Memory B cell (primary cell): Measurements from ENCODE around the gene WDR93.
A peak's percentile ranks its signal among the peaks of the same experiment; 100 is the strongest.
"Not testable (repeated sequence)": the region's sequence is repeated elsewhere in the genome, so short reads cannot be mapped to it uniquely, and the experiment has no call there.

Source experiments
- ATAC-seq: fragments of 150-1000 bp; cut with Tn5 transposase; 2 replicates; pipeline ENCODE4 v1.10.0; 2021; ENCODE audit warnings: low read depth, mild to moderate bottlenecking, moderate library complexity
- DNase-seq, 2 donors: peaks; one replicate each; pipeline ENCODE4 v3.0.0; 2022; ENCODE audit warnings: low spot score in 2 of 2
- H3K27ac Mint-ChIP-seq: one replicate; pipeline ENCODE4 v1.8.0; 2022; ENCODE audit warnings: mild to moderate bottlenecking, moderate library complexity, mixed read lengths
- H3K27me3 Mint-ChIP-seq: one replicate; pipeline ENCODE4 v1.8.0; 2022; ENCODE audit warnings: mixed read lengths
- H3K36me3 Mint-ChIP-seq: one replicate; pipeline ENCODE4 v1.8.0; 2022; ENCODE audit warnings: mild to moderate bottlenecking, mixed read lengths
- H3K4me1 Mint-ChIP-seq: one replicate; pipeline ENCODE4 v1.8.0; 2022; ENCODE audit warnings: mixed read lengths
- H3K4me3 Mint-ChIP-seq: one replicate; pipeline ENCODE4 v1.8.0; 2022; ENCODE audit warnings: mild to moderate bottlenecking, moderate library complexity, mixed read lengths
- H3K9me3 Mint-ChIP-seq: one replicate; pipeline ENCODE4 v1.8.0; 2022; ENCODE audit warnings: mixed read lengths

The WDR93 gene

GRCh38 chr15:89689930-89690275 lies 708 bp upstream of the WDR93 start:
- Mint-ChIP-seq H3K27ac (peak overlapping the region; percentile 69), H3K4me3 (peak overlapping the region; percentile 92)
- H3K36me3 Mint-ChIP-seq, H3K27me3 Mint-ChIP-seq, H3K4me1 Mint-ChIP-seq, H3K9me3 Mint-ChIP-seq, ATAC-seq, DNase-seq: not testable (repeated sequence)

GRCh38 chr15:89693091-89693490 lies 2.5 kb downstream of the WDR93 start:
- Mint-ChIP-seq H3K27me3 (no peaks in the 10 kb centered on the region), H3K4me3 (no peak overlapping the region), H3K4me1 (peaks cover 6% of the 10 kb centered on the region), H3K36me3 (no peaks in the 10 kb centered on the region), H3K9me3 (no peaks in the 10 kb centered on the region), H3K27ac (no peak overlapping the region)
- ATAC-seq (no peak), DNase-seq (no peak)

- Mint-ChIP-seq H3K36me3 (no peaks in the 10 kb centered on the region), H3K27ac (no peak overlapping the region), H3K27me3 (no peaks in the 10 kb centered on the region), H3K4me3 (no peak overlapping the region), H3K9me3 (no peaks in the 10 kb centered on the region), H3K4me1 (peaks cover 6% of the 10 kb centered on the region)
- ATAC-seq (no peak), DNase-seq (no peak)
Observed at GRCh38 chr15:89693696-89694095, 3.1 kb downstream of the WDR93 start.

GRCh38 chr15:89695198-89695597 lies 4.6 kb downstream of the WDR93 start:
- H3K36me3 Mint-ChIP-seq = no peaks in the 10 kb centered on the region
- peaks cover 2% of the 10 kb centered on the region for H3K9me3 Mint-ChIP-seq
- DNase-seq (no peak), ATAC-seq (no peak)
- peaks cover 4% of the 10 kb centered on the region for H3K27me3 Mint-ChIP-seq
- H3K4me1 Mint-ChIP-seq = peaks cover 4% of the 10 kb centered on the region
- H3K4me3 Mint-ChIP-seq = no peak overlapping the region
- H3K27ac Mint-ChIP-seq = no peak overlapping the region

GRCh38 chr15:89704411-89704810 lies 13.8 kb downstream of the WDR93 start:
- Mint-ChIP-seq H3K4me3 (no peak overlapping the region), H3K4me1 (no peaks in the 10 kb centered on the region), H3K36me3 (peaks cover 4% of the 10 kb centered on the region), H3K27me3 (peaks cover 31% of the 10 kb centered on the region), H3K9me3 (peaks cover 2% of the 10 kb centered on the region), H3K27ac (no peak overlapping the region)
- DNase-seq = no peak
- ATAC-seq = no peak

GRCh38 chr15:89707577-89707976 lies 17.0 kb downstream of the WDR93 start:
- H3K27me3 Mint-ChIP-seq = peaks cover 22% of the 10 kb centered on the region
- DNase-seq (no peak), ATAC-seq (no peak)
- H3K4me3 Mint-ChIP-seq = no peak overlapping the region
- H3K27ac Mint-ChIP-seq = no peak overlapping the region
- peaks cover 4% of the 10 kb centered on the region for H3K36me3 Mint-ChIP-seq
- no peaks in the 10 kb centered on the region for H3K9me3 Mint-ChIP-seq
- H3K4me1 Mint-ChIP-seq = no peaks in the 10 kb centered on the region

- H3K4me3 Mint-ChIP-seq = no peak overlapping the region
- H3K27me3 Mint-ChIP-seq = no peaks in the 10 kb centered on the region
- no peaks in the 10 kb centered on the region for H3K36me3 Mint-ChIP-seq
- DNase-seq (no peak), ATAC-seq (no peak)
- H3K9me3 Mint-ChIP-seq = no peaks in the 10 kb centered on the region
- no peak overlapping the region for H3K27ac Mint-ChIP-seq
- no peaks in the 10 kb centered on the region for H3K4me1 Mint-ChIP-seq
Observed at GRCh38 chr15:89714775-89715174, 24.2 kb downstream of the WDR93 start.

GRCh38 chr15:89723031-89723430 lies 32.4 kb downstream of the WDR93 start:
- no peak overlapping the region for H3K27ac Mint-ChIP-seq
- H3K27me3 Mint-ChIP-seq = peaks cover 11% of the 10 kb centered on the region
- H3K4me1 Mint-ChIP-seq = no peaks in the 10 kb centered on the region
- H3K36me3 Mint-ChIP-seq = no peaks in the 10 kb centered on the region
- peaks cover 5% of the 10 kb centered on the region for H3K9me3 Mint-ChIP-seq
- H3K4me3 Mint-ChIP-seq = no peak overlapping the region
- DNase-seq (no peak), ATAC-seq (no peak)

- no peaks in the 10 kb centered on the region for H3K36me3 Mint-ChIP-seq
- peaks cover 5% of the 10 kb centered on the region for H3K9me3 Mint-ChIP-seq
- ATAC-seq (no peak), DNase-seq (no peak)
- no peak overlapping the region for H3K27ac Mint-ChIP-seq
- peaks cover 12% of the 10 kb centered on the region for H3K27me3 Mint-ChIP-seq
- no peak overlapping the region for H3K4me3 Mint-ChIP-seq
- no peaks in the 10 kb centered on the region for H3K4me1 Mint-ChIP-seq
Observed at GRCh38 chr15:89724621-89725020, 34.0 kb downstream of the WDR93 start.

GRCh38 chr15:89725064-89725463 lies 34.5 kb downstream of the WDR93 start:
- DNase-seq = no peak
- Mint-ChIP-seq H3K4me1 (no peaks in the 10 kb centered on the region), H3K4me3 (no peak overlapping the region), H3K36me3 (no peaks in the 10 kb centered on the region), H3K27ac (no peak overlapping the region), H3K9me3 (peaks cover 5% of the 10 kb centered on the region), H3K27me3 (peaks cover 14% of the 10 kb centered on the region)
- ATAC-seq = no peak

GRCh38 chr15:89728254-89728653 lies 37.6 kb downstream of the WDR93 start:
- Mint-ChIP-seq H3K27ac (no peak overlapping the region), H3K36me3 (no peaks in the 10 kb centered on the region), H3K27me3 (peaks cover 11% of the 10 kb centered on the region), H3K4me1 (no peaks in the 10 kb centered on the region), H3K9me3 (peaks cover 2% of the 10 kb centered on the region), H3K4me3 (no peak overlapping the region)
- no peak for DNase-seq
- ATAC-seq = no peak

- H3K27ac Mint-ChIP-seq = no peak overlapping the region
- ATAC-seq = no peak
Observed at GRCh38 chr15:89731275-89731674, 40.7 kb downstream of the WDR93 start.

GRCh38 chr15:89732451-89733172 lies 42.0 kb downstream of the WDR93 start:
- DNase-seq (no peak), ATAC-seq (no peak)
- no peaks in the 10 kb centered on the region for H3K9me3 Mint-ChIP-seq
- H3K4me3 Mint-ChIP-seq = no peak overlapping the region
- no peak overlapping the region for H3K27ac Mint-ChIP-seq
- H3K36me3 Mint-ChIP-seq = no peaks in the 10 kb centered on the region
- H3K4me1 Mint-ChIP-seq = no peaks in the 10 kb centered on the region
- H3K27me3 Mint-ChIP-seq = peaks cover 20% of the 10 kb centered on the region

More at GRCh38 chr15:89731275-89731674, 40.7 kb downstream of the WDR93 start:
- Mint-ChIP-seq H3K4me3 (no peak overlapping the region), H3K9me3 (no peaks in the 10 kb centered on the region), H3K36me3 (no peaks in the 10 kb centered on the region), H3K27me3 (peaks cover 19% of the 10 kb centered on the region), H3K4me1 (no peaks in the 10 kb centered on the region)
- DNase-seq = no peak

- H3K4me3 Mint-ChIP-seq = no peak overlapping the region
- DNase-seq (no peak), ATAC-seq (no peak)
- peaks cover 17% of the 10 kb centered on the region for H3K27me3 Mint-ChIP-seq
- no peaks in the 10 kb centered on the region for H3K4me1 Mint-ChIP-seq
- no peaks in the 10 kb centered on the region for H3K36me3 Mint-ChIP-seq
- no peak overlapping the region for H3K27ac Mint-ChIP-seq
- no peaks in the 10 kb centered on the region for H3K9me3 Mint-ChIP-seq
Observed at GRCh38 chr15:89735773-89736172, 45.2 kb downstream of the WDR93 start.

GRCh38 chr15:89740137-89740536 lies 49.5 kb downstream of the WDR93 start:
- ATAC-seq (peak; percentile 92), DNase-seq (peak; percentile 65 to 69)
- H3K4me3 Mint-ChIP-seq = no peak overlapping the region
- H3K27ac Mint-ChIP-seq = no peak overlapping the region
- no peaks in the 10 kb centered on the region for H3K4me1 Mint-ChIP-seq
- peaks cover 10% of the 10 kb centered on the region for H3K27me3 Mint-ChIP-seq
- H3K9me3 Mint-ChIP-seq = no peaks in the 10 kb centered on the region
- no peaks in the 10 kb centered on the region for H3K36me3 Mint-ChIP-seq
